SKM-1 treated with dmso at 0.1 percent for 144 hours (cell line): ENCODE measurements around the gene PDE6H.

ENCODE experiments used
- DNase-seq: peaks from one replicate; lab custom pipeline; 2025; ENCODE audit not compliant: unreplicated experiment; lab: John Stamatoyannopoulos, UW

PDE6H gene

DNA sequence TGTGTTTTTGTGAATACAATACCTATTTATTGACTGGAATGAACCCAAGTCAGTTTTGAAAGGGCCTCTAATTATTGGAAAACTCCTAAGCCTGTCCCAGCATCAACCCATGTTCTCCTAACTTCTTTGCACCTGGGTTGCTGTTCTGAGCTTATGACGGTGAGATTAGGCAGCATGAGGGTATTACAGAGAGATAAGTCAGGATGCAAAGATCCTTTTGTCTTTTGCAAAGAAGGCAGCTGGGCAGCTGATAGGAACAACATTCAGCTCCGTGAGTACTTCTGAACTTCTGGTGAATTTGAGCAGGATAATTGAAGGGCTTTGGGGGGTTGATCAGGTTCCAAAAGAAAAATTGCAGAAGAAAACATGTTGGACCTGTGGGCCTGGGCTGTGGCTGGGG is at the start of gene PDE6H:
PDE6H (plus strand) TSS at position 227 of the 400 bp plus-strand sequence. CDS start 4,971 bp downstream, outside the sequence.
- no peak for DNase-seq

DNA sequence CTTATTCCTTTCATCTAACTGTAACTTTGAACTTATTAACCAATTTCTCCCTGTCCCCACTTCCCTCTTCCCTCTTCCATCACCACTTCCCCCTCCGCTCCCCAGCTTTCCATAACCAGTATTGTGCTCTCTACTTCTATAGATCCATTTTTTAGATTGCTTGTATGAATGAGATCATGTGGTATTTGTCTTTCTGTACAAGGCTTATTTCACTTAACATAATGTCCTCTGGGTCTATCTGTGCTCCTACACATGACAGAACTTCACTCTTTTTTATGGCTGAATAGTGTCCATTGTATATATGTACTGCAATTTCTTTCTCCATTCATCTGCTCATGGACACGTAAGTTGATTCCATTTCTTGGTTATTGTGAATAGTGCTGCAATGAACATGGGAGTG is 48.9 kb upstream of the PDE6H start:
- DNase-seq: no peak

DNA sequence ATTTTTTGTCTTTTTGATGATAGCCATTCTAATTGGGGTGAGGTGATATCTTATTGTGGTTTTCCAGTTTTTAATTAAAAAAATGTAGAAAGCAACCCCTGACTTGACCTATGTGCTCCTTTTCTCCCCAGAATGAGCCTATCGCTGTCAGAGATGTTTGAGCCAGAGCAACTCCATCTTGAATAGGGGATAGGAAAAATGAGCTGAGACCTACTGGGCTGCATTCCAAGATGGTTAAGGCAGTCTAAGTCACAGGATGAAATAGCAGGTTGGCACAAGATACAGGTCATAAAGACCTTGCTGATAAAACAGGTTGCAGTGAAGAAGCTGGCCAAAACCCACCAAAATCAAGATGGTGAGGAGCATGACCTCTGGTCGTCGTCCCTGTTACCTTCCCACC is 48.3 kb upstream of the PDE6H start:
- no peak for DNase-seq

DNA sequence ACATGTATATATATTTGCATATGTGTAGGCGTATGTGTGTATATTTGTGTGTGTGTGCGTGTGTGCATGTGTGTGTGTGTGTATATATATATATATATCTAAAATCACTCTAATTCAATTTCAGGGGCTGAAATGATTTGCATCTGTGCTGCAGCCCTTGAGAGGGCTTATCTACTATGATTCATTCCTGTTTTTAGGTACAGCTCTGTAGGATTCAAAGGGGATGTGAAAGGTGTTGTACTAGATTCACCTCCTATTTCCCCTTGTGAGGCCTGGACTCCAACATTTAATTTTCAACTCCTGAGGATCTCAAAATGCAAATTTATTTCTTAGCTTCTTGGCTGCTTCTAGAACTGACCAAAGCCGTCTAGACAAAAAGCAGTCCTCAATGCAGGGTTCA is 45.6 kb upstream of the PDE6H start:
- DNase-seq: no peak

DNA sequence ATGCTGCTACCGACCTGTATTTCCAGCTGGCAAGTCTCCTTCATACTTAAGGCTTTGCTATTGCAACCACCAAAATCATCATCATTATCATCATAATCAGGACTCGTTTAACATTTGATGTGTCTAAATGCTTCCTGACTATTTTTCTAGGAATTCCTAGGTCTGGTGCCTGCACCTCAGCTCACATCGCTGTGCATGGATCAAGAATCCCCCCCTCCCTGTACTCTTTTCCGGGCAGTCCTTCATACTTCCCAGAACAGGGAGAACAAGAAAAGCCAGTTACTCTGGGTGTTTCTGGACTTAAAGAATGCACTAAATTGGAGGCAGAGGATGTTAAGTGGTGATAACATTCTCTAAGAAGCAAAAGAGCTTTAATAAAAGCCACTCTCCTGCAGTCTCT is 43.9 kb upstream of the PDE6H start:
- no peak for DNase-seq

DNA sequence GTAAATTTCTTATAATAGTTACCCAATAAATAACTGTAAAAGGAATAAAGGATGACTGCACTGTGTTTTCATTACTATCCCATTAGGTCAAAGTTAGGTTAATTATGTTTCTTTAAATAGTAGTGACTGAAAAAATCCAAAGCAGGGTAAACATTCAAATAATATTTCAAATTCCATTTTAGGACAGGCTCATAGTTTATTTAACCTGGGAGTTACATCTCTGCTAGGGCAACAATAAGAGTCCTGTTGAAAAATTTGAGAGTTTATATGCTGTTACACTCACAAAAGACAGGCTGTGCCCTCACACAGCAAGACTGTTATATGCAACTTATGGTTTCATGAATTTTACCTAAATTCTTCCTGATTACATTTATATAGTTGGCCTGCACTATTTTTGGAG is 42.5 kb upstream of the PDE6H start:
- no peak for DNase-seq

DNA sequence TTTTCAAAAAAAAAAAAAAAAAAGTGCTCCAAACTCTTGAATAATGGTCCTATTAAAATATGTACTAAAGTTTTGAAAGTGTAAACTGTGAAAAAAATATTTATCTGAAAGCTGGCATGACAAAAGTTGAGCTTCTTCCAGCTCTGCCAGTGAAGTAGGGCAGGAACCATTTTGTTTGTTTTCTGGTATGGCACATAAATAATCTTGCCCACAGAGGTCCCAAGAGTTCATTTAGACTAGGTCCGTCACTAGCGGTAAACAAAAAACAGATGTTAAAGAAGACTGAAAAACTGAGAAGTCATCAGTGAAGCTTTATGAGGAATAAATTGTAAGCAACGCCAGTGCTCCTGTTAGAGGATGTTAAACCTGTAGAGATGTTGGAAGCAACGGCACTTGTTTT is 41.5 kb upstream of the PDE6H start:
- DNase-seq: no peak

DNA sequence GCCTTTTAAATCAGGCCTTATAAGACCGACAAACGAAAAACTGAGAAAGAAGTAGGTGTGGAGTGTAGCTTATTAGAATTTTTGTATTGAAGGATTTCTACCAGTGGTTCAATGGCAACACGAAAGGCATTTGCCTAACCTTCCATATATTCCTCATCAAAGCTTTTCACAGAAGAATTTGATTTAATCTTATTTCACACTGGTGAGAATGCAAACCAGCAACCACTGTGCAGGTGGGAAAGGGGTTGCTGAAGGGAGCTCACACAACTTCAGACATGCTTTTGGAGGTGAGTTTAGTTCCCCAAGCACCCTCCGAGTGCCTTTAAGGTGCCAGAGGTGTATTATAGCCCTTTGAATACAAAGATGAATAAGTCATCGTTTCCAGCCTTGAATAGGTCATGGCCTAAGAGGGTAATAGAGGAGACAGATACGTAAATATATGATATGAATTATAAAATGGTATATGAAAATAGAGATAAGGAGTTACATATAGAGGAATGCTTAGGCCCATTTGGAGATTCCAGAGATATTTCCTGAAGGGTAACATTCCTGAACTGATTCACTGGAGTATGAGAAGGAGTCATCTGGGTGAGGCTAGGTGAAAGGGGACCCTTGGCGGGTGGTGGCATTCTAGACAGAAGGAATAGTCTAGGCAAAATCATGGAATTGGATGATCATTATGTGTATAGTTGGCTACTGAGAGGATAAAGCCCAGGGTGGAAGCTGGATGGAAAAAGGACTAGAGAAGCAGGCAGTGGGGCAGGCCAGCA is 40.9 kb upstream of the PDE6H start:
- no peak for DNase-seq

DNA sequence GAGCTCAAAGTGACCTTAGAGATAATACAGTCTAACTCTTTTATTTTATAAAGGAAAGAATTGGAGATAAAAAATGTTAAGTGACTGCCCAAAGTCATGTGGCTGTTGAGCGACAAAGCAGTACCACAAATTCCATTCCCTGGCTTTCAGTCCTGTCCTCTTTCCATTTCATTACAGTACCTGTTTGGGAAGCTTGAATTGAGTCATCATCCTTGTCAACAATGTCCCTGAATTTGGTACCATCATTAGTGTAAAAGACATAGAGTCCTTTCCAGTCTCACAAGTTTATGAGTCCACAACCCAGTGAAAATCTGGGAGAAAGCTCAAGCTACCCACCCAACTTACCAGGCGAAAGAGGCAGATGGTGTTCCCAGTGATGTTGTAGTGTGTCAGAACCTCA is 38.3 kb upstream of the PDE6H start:
- DNase-seq: no peak

DNA sequence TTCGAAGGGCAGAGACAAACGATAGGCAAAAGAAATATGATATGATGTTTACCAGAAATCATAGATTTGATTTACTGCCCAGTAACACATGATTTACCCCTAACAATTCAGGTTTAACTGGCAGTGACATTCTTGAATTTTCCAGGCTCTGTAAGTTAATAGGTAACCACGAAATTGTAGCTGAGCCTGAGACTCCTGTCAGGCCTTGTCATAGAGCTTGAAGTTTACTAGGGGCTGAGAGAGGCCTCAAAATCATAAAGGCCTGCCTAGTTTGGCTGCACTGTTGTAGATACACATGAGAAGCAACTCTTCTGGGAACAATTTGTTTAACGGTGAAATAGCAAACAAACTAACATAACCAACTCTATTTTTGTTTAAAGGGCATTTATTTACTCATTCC is 37.8 kb upstream of the PDE6H start:
- DNase-seq: no peak

DNA sequence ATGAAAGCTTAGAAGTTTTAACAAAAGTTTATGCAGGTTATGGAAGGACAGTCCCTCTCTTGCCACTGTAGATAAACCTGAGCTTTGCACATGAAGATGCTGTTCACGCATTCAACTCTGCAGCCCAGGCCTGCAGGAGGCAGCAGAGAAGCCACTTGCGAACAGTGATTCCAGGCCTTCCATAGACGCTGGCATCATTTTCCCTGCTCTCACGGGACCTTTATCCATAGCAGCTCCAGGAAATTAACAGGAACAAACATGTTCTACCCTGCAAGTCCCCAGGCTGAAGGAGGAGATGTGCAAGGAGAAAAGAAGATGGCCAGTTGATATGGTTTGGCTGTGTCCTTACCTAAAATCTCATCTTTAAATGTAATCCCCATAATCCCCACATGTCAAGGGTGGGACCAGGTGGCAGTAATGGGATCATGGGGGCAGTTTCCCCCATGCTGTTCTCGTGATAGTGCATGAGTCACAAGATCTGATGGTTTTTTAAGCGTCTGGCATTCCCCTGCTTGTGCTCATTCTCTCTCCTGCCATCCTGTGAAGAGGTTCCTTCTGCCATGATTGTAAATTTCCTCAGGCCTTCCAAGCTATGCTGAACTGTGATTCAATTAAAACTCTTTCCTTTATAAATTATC is 36.5 kb upstream of the PDE6H start:
- DNase-seq: no peak

DNA sequence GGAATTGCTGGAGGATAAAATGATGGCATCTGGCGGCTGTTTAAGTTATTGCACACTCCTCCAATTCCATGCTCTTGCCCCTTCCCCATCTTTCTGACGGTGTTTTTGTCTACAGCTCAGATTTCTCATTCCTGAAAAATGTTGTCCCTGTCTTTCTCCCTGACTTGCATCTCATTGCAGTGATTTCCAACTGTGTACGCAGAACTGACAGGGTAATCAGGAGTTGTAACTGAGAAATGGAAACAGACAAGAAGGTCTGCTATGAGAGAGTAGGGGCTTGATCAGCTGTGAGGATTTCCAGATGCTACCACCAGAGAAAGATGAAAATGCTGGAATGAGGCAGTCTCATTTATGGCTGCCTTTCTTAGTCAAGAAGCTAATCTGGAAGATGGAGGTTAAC is 35.8 kb upstream of the PDE6H start:
- DNase-seq: no peak

DNA sequence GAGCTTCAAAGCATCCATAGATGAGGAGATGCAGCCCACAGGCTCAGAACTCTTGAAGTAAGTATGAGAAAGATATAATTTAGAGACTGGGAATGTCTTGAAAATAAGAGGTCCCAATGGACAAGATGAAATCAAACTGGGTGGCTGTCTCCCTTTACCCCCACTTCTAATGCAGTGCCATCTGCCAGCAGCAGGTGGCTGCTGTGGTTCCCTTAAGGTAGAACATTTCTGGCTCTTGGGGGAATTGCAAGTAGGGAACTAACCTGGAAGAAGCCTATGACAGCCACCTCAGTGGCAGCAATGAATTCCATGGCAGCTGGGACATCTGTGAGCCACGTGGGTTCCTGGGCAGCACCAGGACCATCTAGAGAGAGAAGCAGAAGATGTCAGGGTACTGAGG is 35.2 kb upstream of the PDE6H start:
- DNase-seq: no peak

DNA sequence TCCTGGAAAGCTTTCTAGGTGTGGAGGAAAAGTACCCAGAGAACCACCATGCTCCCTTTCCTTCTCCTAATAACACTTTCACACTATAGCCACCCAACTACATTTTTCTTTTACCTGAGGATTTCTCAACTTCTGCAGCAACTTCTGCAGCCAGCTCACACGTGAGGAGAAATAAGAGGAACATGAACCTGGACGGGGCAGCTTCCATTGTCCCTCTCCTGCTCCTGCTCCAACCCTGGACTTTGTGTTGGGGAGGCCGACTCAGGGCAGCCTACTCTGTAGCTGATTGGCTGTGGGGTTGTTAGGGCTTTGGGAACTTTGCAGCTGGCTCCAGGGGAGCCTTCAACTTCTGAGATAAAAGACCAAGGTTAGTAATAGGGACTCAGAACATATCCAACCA is 34.5 kb upstream of the PDE6H start, which contains the start of gene ERP27:
ERP27 (minus strand) TSS at position 237 of the 400 bp plus-strand sequence; CDS start at position 208, 29 bp downstream.
- DNase-seq: no peak

DNA sequence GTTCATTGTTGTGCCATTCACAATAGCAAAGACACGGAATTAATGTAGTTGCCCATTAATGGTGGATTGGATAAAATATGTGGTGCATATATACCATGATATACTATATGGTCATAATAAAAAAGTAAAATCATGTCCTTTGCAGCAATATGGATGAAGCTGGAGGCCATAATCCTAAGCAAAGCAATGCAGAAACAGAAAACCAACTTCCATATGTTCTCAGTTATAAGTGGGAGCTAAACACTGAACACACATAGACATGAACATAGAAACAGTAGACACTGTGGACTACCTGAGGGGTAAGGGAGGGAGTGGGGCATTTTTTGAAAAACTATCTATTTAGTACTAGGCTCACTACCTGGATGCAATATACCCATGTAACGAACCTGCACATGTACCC is 31.5 kb upstream of the PDE6H start:
- DNase-seq: no peak

DNA sequence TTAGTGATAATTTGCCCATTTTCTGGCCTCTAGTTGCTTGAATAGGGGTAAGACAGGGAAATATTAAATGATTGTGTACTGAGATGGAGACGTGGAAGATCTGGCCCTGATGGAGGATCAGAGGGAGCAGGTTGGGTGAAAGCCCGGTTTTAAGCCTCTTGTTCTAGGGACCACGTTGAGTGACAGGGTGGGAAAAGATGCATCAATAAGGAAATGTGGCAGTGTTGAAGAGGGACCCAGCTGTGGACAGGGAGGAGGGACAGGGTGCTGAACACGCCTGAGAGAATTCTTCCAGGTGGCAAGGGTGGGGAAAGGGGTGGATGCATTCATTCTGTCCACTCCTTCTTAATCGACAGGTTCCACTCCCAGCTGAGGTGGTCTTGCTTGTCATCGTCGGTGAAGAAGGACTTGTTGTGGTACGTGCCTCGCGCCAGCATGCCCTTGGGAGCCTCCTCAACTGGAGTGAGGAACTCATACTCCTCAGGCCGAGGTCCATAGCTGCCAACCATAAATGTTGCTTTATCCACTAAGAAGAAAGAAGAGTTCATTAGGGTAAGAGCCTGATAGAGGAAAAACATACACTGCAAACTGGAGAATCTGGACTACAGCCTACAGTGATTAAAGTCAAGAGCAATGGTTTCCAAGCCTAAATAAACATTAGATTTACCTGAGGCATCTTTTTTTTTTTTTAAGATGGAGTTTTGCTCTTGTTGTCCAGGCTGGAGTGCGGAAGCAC is 30.5 kb upstream of the PDE6H start:
- no peak for DNase-seq

DNA sequence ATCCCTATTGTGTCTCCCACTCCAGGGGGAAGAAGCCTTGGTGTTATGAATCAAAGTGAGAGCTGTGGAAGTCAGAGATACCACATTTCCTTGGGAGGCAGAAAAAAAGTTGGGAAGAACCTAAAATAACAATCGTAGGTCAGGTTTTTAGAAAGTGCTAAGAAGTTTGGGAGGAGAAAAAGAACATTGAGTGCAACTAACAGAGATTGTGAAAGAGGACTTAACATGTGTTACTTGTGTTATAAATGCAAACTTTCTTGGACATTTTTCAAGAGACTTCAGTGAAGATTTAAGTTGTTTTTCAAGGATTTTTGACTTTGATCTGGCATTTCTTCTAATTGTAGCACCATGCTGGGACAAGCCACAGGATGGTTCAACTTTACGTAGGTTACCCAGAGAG is 26.7 kb upstream of the PDE6H start:
- DNase-seq: no peak

DNA sequence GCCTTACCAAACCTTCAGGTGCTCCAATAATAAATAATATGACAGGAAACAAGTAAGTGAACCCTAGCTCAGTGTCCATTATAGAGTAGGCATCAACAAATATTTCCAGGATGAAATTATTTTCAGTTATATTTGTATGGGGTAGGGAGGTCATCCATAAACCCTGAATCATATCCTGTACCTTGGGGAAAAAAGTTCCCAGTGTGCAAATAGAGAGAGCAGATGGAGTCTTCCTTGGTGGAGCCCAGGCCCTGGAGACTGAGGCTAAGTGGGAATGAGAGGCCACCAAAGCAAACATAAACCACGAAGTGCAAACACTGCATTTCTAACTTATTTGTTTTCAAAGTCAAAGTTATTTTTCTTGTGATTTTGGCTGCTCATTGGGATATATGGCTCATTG is 26.0 kb upstream of the PDE6H start:
- no peak for DNase-seq

DNA sequence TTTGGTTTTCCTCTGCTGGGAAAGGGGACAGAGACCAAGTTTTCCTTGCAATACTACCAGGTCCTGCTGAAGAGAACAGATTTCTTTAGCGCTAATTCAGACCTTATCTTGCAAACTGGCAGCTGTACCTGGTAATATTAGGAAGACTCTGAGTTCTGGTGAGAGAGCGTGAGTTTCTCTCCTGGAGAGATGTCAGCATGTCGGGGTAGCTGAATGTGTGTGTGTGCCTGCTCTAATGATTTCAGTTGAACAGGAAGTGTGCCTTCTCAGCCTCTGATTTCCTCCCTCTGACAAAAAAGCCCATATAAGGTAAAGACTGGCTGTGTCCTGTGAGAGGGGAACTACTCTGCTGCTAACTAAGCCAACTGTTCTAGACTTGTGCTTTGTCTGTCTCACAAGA is 24.2 kb upstream of the PDE6H start:
- peak; percentile 73 for DNase-seq

DNA sequence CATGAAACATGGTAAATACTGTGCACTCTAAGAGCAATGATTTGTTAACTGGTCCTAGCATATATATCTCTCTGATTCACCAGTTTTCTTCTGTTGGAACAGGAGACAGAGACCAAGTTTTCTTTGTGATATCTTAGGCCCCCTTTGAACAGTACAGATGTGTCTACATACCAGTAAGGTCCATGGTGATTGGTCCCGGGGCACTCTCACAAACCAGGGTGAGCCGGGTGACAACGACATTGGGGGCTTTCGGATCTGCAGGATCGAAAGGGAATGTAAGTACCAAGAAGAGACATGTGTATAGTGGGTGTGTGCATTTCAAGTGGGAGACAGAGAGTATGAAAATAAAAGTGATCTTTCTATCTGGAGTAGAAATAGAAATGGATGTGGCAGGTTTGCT is 23.2 kb upstream of the PDE6H start:
- DNase-seq: no peak

DNA sequence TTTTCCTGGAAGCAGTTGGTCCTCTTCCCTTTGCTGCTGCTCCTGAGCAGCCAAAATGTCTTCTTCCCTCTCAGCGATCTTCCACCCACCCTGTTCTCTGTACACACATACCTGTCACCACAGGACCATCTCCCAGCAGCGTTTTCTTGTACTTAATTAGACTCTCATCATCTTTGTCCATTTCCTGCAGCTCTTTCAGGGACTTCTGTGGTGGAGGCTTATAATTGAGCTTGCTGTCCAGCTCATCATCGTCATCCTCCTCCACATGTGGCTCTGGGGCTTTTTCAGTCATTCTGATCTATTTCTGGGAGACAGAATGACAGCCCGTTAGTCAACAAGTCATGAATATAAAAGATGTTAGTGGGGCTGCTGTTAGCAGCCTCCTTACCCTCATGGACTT is 22.4 kb upstream of the PDE6H start:
- DNase-seq: no peak
